KBM-7 (cell line): ENCODE measurements around the gene A1BG.
"Not testable (repeated sequence)": the region's sequence is repeated elsewhere in the genome, so short reads cannot be mapped to it uniquely, and the experiment has no call there.

Source experiments
- DNase-seq: peaks from one replicate; pipeline ENCODE4 v3.0.0-alpha.2; 2015
- in situ Hi-C: fragments of 300-500 bp; cut with MboI; formaldehyde crosslinking; loops from 2 replicates; pipeline ENCODE4 v1.14.3; 2020; ENCODE audit warnings: low sequenced_read_pairs, low pct_unique_long_range_greater_than_20kb, mixed read lengths

A1BG gene

GRCh38 chr19:58348080-58348479 lies 5.2 kb downstream of the A1BG start:
- DNase-seq, in situ Hi-C loops: not testable (repeated sequence)

DNA sequence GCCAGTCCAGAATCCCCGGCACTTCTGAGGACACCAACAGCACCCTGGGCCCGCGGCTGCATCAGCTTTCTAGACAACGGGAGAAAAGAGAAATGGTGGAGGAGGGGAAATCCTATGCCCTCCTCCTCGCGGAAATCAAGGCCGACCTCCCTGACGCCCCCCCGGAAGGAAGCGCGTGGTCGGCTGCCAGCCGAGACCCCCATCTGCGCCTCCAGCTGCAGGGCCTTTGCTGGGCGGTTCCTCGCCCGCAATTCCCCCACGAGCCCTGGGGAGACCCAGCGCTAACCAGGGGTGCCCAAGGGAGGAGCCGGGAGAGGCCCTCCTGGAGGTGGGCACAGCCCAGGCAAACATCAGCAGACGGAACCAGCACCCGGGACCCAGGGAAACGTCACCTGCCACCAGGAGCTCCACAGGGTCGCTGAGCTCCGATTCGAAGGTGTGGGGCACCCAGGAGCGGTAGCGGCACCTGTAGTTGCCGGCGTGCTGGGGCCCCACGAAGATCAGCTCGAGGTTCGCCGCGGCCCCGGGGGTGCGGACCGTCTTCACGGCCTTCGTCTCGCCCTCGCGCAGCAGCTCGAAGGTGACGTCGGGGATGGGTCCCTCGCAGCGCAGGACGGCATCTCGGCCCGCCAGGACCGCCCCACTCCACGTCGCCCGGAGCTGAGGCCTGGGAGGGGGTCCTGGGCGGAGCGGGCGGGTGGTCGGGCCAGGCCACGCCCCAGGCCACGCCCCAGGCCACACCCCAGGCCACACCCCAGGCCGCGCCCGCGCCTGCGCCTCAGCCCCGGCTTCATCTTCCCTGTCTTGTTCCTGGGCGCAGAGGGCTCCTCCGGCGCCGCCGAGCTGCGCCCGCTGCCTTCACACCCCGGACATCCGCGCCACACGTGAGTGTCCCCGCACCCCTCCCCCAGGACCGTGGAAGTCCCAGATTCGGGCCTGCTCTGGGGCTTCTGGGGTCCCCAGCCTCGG lies 6.0 kb downstream of the A1BG start:
- peak; percentile 43 for DNase-seq
- in situ Hi-C loops, result no loop called here

GRCh38 chr19:58345558-58345957 lies 7.7 kb downstream of the A1BG start:
- in situ Hi-C loops, result no loop called here
- DNase-seq, result no peak

- DNase-seq, result no peak
- in situ Hi-C loops, result no loop called here
Measured at GRCh38 chr19:58338825-58339558, 14.3 kb downstream of the A1BG start.

DNA sequence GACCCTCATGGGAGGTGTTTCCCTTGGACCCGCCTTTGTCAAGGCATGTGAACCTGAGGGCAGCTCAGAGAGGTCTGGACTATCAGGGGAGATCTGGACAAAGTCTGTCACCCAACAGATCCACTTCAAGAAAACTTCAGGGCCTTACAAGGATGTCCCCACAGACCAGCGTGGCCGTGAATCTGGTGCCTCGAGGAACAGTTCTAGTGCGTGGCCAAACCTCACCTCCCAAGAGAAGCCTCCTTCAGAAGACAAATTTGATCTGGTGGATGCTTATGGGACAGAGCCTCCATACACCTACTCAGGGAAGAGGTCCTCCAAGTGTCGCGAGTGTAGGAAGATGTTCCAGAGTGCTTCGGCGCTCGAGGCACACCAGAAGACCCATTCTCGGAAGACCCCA lies 15.0 kb downstream of the A1BG start:
- DNase-seq, result no peak

GRCh38 chr19:58336820-58337219 lies 16.5 kb downstream of the A1BG start:
- no peak for DNase-seq

More for the DNA sequence above, 15.0 kb downstream of the A1BG start:
- in situ Hi-C loops, result no loop called here

GRCh38 chr19:58336216-58336615 lies 17.1 kb downstream of the A1BG start:
- DNase-seq, result no peak
- in situ Hi-C loops, result no loop called here

More at GRCh38 chr19:58336820-58337219, 16.5 kb downstream of the A1BG start:
- in situ Hi-C loops, result no loop called here

- DNase-seq, result no peak
- in situ Hi-C loops, result no loop called here
Measured at GRCh38 chr19:58335630-58336029, 17.7 kb downstream of the A1BG start.

GRCh38 chr19:58334691-58335249 lies 18.5 kb downstream of the A1BG start:
- no peak for DNase-seq
- in situ Hi-C loops, result no loop called here

DNA sequence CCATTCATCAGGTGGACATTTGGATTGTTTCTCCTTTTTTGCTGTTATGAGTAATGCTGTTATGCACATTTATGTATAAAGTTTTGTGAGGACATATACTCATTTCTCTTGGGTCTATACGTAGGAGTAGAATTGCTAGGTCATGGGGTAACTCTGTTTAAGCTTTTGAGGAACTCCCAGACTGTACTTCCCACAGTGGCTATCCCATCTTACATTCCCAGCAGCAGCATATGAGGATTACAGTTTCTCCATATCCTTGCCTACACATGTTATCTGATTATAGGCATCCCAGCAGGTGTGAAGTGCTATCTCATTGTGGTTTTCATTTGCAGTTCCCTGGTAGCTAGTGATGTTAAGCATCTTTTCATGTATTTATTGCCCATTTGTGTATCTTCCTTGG lies 20.6 kb downstream of the A1BG start:
- in situ Hi-C loops, result no loop called here
- no peak for DNase-seq

- in situ Hi-C loops, result no loop called here
- DNase-seq, result no peak
Measured at GRCh38 chr19:58330458-58330857, 22.8 kb downstream of the A1BG start.

DNA sequence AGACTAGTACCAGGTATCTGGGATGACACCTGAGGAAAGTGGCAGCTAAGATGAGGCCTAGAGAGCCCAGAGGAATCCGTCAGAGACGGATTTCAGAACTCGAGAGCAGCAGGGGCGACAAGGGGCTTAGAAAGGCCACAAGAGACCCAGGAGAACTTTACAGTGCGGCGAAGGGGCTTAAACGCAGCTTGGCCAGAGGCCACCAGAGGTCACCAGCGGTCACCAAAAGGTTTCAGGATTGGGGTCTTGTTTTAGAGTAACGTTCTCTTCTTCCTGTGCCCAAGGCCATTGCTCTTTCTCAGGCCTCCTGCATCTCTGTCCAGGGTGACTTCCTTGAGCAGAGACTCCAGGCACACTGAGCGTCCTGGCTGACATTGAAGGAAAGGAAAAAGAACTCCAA lies 24.3 kb downstream of the A1BG start:
- in situ Hi-C loops, result no loop called here
- DNase-seq, result peak; percentile 55

DNA sequence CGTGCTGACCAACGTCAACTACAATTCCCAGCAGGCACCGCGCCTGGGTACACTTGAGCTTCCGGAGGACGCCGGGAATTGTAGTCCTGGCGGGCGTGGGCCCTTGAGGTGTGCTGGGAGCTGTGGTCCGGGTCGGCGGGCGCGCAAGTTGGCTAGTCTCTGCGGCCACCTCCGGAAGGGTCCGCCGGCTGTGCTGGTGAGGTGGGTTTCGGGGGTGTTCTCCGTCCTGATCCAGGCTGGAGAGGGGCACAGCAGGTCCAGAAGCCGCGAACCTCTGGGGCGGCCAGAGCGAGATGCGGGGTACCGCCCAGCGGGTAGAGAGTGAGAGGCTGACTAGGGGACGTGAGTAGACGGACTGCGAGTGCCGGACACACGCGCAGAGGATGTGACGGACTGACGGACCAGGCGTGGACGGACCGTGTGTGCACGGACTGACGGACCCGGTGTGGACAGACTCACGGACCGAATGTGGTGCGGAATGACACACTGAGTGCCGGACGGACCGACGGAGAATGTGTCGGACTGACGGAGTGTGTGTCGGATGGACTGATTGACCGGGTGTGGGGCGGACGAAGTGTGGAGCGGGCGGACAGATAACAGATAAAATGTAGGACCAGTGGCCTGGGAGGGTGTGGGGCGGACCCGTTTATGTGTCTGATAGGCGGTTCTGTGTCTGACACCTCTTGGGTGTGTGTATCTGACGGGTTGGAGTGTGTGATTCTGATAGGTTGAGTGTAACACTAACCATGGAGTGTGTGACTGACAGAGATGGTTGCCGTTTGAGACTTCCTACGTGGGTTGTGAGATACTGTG lies 26.2 kb downstream of the A1BG start, which contains the start of gene ZSCAN22:
ZSCAN22 (plus strand) TSS at position 81 of the 813 bp plus-strand sequence. CDS start 7,809 bp downstream, outside the sequence.
- in situ Hi-C loops, result no loop called here
- peak; percentile 93 for DNase-seq

- no peak for DNase-seq
- in situ Hi-C loops, result no loop called here
Measured at GRCh38 chr19:58326501-58326913, 26.8 kb downstream of the A1BG start.

GRCh38 chr19:58325311-58326022 lies 27.8 kb downstream of the A1BG start:
- in situ Hi-C loops, result no loop called here

DNA sequence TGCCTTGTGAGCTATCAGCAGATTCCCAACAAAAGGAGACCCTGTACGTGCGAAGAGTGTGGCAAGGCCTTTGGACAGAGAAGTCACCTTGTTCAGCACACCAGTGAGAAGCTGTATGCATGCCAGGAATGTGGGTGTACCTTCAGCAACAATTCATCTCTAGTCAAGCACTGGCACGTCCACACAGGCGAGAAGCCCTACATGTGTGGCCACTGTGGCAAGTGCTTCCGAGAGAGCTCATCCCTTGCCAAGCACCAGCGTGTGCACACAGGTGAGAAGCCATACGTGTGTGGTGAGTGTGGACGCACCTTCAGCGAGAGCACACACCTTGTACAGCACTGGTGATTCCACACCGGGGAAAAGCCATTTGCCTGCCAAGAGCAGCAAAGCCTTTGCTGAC lies 34.1 kb downstream of the A1BG start:
- DNase-seq, result no peak
- in situ Hi-C loops, result no loop called here

More at GRCh38 chr19:58325311-58326022, 27.8 kb downstream of the A1BG start:
- DNase-seq, result no peak

DNA sequence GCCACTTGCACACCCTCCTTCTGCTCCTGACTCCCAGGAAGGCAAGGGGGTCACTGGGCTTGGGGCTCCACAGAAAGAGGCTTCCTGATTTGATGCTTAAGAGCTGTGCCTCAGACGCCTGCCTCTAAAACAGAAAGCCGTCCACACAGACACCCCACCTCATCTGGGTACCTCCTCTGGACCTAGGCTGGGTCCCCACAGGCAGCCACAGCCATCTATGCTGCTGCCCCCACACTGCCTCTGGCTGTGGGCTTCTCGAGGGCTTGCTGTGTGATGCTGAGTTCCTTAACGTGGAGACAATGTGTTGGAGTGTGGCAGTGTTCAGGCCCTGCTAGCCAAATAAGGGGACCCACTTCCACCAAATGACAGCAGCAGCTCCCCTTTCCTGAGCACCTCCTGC lies 35.0 kb downstream of the A1BG start:
- in situ Hi-C loops, result no loop called here
- no peak for DNase-seq

- in situ Hi-C loops, result no loop called here
- peak; percentile 39 for DNase-seq
Measured at GRCh38 chr19:58317476-58318072, 35.7 kb downstream of the A1BG start.
